GM19438 (cell line): ENCODE results near the gene RSPH6A.
"Not testable (repeated sequence)": the region's sequence is repeated elsewhere in the genome, so short reads cannot be mapped to it uniquely, and the experiment has no call there.

Experiments
- ATAC-seq: cut with Tn5 transposase; IDR thresholded peaks from one replicate; pipeline ENCODE4 v1.9.1; 2021; ENCODE audit warnings: low read depth; ENCODE audit not compliant: unreplicated experiment

Gene RSPH6A

DNA sequence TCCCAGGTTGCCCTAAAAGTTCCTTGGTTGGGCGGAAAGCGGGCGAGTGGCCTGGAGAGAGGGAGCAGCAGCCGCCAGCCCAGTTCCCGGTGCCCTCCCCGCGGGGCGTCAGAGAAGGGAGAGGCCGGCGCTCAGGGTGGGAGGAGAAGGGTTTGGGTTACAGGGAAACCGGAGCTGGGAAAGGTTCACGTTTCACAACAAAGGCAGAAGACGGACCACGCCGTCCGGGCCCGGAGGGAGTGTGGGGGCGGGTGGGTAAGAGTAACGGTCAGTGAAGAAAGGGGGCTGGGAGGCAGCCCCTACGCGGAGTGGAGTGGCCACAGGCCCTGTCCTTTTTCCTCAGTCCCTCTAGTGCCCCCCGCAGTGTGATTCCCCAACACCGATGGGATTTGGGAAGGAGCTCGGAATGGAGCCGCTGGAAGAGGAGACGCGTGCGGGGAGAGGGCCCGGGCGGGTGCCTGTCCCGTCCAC lies 47.7 kb downstream of the RSPH6A start:
- no peak for ATAC-seq

DNA sequence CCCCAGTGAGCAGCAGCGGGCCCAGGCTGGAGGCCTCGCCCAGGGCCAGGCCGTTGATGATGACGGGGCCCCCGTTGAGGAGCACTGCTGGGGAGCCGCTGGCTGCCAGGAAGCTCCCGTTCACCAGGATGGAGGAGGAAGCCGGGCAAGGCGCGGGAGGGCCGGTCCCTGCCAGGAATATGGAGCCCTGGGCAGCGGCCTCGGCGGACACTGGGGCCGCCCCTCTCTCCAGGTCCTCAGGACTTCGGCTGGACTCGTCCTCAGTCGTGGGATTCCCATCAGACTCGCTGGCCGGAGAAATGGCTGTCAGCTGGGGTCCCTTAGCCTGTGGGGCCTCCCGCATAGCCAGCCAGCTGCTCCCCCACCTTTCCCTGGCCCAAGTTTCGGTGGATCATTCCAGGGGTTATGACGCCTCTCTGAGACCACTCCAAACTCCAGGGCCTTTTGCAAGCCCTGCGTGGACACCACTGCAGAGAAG lies 48.2 kb downstream of the RSPH6A start:
- no peak for ATAC-seq

DNA sequence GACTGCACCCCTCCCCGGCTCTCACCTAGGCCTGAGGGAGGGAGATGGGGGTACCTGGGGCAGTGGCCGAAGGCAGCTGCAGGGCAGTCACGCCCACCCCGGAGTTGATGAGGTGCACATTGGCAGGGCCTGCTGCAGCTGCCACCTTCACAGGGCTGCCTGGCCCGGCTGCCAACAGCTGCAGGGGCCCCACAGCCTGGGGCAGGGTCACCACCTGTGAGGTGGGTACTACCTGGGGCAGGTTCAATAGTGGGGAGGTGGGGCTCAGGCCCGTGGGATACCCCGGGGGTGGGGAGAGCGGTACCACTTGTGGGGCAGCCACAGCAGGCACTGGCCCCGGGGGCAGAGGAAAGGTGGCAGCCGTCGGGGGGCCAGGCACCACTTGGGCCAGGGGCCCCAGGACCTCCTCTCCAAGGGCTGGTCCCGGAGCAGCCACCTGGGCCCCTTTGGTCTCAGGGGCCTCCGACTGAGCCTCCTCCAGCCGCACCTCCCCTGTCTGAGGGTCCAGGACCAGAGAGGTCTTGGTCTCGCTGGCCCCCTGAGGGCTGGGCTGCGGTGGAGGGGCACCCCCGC lies 48.7 kb downstream of the RSPH6A start:
- ATAC-seq: no peak

GRCh38 chr19:45765702-45766295 lies 49.3 kb downstream of the RSPH6A start:
- no peak for ATAC-seq

DNA sequence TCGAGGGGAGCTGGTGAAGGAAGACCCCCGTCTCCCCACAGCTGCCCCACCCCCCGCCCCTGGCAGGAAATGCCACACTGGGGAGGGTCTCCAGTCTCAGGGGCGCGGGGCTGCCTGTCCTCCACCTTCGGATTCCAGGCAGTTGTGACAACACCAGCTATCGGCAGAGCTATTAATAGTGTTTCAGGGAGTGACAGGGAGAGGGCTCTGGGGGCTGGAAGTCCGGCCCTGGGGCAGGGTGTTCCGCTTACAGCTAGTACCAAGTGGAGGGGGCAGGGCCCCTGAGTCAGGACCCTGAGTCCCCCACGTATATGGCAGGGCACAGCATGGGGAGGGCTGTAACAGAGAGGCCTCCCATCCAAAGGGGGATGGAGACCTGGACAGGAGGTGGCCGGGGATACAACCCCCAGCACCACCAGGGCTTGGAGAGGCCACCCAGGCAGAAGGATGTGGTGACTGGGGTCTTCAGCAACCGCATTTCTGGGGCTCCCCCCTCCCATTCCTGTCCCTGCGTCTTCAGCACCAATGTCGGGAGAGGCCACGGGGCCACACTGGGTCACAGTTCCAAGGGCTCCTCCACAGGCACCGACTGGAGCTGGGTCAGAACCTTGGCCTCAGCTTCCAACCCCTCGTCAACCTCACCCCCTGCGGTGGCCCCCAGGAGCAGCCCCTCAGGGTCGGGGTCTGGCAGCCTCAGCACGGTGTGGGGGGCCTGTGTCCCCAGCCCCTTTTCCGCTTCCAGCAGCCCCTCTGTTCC lies 50.0 kb downstream of the RSPH6A start:
- ATAC-seq: no peak

DNA sequence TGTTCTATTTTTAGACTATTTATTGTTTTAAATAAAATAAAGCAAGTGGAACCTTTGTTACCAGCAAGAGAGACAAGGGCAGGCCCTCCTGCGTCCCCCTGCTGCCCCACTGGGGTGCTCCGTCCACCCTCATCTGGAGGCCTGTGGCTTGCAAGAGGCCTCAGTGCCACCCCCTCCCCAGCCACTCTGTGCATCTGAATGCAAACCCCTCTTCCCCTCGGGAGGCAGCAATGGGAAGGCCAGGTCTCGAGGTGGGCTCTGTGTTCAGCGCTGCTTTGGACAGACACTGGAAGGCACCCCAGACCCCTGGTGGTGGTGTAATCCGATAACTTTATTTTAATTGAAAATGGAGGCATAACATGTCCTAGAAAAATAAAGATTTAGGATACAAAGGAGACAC lies 50.6 kb downstream of the RSPH6A start:
- no peak for ATAC-seq

GRCh38 chr19:45763691-45764294 lies 51.3 kb downstream of the RSPH6A start:
- no peak for ATAC-seq

DNA sequence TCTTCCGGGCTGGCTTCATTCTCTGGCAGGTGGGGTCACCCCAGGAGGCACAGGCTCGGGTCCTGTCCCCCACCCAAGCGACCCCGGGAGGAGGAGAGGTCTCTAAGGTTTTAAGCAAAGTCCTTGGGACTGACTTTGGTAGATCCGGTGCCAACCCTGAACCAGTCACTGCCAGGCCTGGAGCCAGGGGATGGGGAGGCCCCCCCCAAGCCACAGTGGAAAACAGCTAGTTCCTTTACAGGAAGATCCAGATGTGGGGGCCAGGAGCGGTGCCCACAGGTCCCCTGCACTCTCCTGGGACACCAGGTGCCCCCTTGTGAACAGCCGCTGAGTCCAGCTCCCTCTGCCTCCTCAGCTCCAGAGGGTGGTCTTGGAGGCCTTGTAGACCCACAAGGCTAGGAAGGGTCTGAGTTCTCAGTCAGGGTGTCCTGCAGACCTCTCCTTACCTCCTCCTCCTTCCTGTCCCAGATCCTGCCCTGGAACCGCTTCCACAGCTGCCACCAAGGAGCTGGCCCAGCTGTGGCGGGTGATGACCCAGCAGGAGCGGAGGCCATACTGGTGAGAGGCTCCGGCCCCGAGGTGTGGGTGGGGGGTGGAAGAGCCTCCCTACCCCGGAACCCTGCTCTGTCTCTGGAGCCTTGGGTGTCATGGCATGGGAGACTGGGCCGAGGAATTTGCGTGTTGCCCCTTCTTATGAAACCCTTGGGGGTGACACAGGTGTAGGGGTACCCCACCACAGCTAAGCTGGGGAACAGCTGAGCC lies 52.1 kb downstream of the RSPH6A start:
- ATAC-seq: no peak

DNA sequence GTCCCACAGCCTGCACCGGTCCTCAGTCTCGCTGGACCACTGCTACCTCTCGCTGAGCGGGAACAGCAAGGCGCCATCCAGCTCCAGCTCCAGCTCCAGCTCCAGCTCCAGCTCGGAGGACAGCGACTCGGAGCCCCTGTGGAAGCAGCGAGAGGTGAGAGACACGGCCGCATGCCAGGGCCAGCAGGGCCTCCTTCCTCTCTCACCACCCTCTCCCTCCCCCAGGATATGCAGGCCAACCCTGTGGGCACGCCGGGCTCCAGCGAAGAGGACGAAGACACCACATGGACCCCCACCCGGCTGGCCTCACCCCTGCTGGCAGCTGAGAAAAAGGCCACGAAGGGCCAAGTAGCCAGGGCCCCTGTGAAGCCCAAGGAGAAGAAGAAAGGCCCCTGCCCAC lies 53.4 kb downstream of the RSPH6A start:
- no peak for ATAC-seq

DNA sequence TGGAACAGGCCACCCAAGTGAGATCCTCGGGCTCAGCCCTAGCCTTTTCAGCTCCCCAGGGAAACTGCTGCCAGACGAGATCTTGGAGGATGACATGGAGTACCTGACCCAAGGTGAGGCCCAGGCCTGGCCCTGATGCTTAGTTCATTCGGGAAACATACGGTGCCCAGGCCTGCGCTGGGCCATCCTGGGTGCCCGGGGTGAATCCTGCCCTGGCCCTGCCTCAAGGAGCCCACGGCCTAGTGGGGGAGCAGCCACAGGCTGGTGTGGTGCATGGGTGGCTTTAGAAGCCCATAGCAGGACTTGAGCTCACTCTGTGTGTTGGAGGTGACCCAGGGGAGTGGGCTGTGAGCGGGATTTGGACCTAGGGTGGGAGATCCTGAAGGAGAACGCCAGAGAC lies 56.2 kb downstream of the RSPH6A start:
- ATAC-seq: no peak

GRCh38 chr19:45757695-45758094 lies 57.4 kb downstream of the RSPH6A start:
- no peak for ATAC-seq

GRCh38 chr19:45754323-45754722 lies 60.8 kb downstream of the RSPH6A start:
- ATAC-seq: no peak

- no peak for ATAC-seq
Observed at GRCh38 chr19:45753548-45753947, 61.6 kb downstream of the RSPH6A start.

- no peak for ATAC-seq
Observed at GRCh38 chr19:45752639-45753038, 62.5 kb downstream of the RSPH6A start.

DNA sequence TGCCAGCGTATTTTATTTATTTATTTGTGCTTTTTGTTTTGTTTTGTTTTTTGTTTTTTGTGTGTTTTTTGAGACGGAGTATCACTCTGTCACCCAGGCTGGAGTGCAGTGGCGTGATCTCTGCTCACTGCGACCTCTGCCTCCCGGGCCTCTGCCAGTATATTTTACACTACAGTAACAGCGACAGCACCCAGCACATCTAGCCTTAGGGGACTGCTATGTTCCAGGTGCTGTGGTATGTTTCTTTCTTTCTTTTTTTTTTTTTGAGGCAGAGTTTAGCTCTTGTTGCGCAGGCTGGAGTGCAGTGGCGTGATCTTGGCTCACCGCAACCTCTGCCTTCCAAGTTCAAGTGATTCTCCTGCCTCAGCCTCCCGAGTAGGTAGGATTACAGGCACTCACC lies 63.6 kb downstream of the RSPH6A start:
- ATAC-seq: not testable (repeated sequence)

DNA sequence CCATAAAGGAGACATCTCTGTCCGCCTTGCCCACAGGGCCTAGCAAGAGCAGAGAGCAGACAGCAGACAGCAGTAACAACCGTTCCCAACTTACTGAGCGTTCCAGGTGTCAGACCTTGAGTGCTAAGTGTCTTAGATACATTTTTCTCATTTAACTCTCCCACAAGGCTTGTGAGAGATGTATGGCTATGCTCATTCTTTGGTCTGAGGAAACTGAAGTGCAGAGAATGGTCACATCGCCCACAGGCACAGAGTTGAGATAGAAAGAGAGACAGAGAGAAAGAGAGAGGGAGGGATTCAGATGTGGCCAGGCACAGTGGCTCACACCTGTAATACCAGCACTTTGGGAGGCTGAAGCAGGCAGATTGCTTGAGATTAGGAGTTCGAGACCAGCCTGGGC lies 67.6 kb downstream of the RSPH6A start:
- ATAC-seq: no peak

DNA sequence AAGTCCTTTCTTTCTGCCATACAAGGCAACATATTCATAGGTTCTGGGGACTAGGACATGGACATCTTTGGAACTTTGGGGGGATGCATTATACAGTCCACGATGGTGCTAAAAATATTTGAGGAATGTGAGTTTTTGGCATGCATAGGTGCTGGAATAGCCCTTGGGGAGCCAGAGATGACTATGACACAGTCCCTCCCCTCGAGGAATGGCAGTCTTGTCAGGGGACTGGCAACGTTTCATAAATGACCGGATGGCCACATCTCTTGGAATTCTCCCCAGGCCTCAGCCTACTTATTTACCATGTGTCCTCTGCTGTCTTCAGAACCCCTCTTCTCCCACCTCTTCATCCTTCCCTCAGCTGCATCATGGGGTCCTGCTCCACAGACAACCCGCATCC lies 68.2 kb downstream of the RSPH6A start:
- no peak for ATAC-seq
